ENCODE results near the gene ADAMTS4.

The ADAMTS4 gene

DNA sequence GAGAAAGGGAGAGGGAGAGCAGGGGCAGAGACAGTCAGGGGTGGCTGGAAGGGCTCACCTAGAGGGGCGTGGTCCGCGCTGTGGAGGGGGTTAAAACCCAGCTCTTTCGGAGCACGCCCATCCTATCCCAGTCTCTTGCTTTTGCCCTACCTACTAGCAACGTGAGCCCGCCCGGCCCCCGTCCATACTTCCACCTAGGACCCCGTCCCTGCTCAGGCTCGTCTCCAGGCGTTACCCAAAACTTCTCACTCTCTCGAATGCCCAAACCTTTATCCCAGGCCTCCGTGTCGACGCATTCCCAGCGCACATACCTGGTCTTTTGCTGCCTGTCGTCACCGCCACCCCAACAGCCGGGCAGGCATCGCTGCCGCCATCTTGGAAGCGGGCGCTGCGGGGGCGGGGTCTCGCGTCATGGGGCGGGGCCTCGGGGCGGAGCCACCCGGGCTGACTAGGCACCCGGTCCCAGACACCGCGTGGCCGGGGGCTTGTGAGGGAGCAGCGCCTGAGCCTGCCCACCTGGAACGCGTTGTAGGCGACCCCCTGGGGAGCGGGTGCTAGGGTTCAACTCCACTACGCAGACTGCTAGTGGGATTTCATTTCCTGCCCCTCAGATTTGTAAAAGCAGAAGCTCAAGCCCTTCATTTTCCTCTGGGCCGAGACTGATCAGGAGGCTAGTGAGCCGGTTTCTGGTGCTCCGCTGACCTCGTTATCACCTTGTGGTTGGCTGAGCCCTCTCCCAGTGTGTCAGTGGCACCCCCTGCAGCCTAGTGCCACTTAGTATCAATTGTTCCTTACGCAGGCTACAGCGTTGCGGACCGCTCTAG is 21.5 kb downstream of the ADAMTS4 start, which contains the start of gene B4GALT3:
B4GALT3 (minus strand) TSS at position 396 of the 824 bp plus-strand sequence. CDS start 1,447 bp downstream, outside the sequence.
- TF ChIP-seq ZNF274 (IDR thresholded peaks at IDR 0.05; ENCODE audit: low read depth, low read length): no peak
- peak within 1 kb of the TSS; percentile 77 for H3K4me3 ChIP-seq (ENCODE audit: low read length)

DNA sequence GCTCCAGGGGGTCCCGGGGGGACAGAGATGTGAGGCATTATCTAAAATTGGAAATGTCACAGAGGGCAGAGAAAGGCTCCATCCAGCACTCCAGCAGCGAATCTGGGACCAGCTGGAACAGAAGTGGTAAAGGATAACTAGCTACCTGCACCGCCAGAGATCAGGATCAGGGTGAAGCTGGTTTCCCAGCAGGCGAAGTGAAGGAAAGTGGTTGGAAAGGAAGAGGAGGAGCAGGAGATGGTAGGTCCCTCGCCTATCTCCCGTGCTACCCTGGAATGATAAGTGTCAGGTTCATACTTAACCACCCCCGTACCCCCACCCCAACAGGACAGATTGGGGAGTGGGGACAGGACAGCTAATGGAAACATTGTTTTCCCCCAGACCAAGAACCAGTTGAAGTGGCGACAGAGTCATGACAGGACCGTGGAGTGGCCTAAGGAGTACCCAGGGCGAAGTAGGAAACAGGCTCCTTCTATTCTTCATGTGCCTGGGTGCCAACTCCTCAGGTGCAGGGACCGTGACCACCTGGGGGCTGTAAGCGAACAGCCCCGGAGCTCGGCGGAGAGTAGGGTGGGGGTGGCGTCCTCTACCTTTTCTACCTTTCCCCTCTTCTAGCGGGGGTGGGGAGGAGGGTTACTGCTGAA is 22.3 kb downstream of the ADAMTS4 start:
- no peak for TF ChIP-seq ZNF274 (IDR thresholded peaks at IDR 0.05; ENCODE audit: low read depth, low read length)
- peak overlapping the region; percentile 77 for H3K4me3 ChIP-seq (ENCODE audit: low read length)

GRCh38 chr1:161175771-161176453 is 22.9 kb downstream of the ADAMTS4 start:
- TF ChIP-seq ZNF274 (IDR thresholded peaks at IDR 0.05; ENCODE audit: low read depth, low read length): no peak
- peak overlapping the region; percentile 77; the same call in 1 of the 2 replicates for H3K4me3 ChIP-seq (ENCODE audit: low read length)

DNA sequence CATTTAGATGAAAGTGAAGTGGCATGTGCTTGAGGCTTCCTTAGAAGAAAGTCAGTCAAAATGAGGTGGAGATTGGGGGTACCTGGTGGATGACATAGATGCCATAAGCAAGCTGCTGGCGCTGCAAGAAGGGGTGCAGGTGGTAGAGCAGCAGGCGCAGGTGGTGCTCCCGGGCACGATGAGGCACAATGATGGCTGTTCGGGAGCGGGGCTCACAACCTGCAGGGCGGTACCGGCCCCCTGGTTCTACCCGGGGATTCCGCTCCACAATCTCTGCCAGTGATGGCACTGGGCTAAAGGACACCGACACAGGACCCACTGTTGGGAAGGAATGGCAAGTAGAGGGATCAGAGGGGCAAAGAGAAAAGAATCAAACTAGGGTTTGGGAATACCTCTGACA is 23.9 kb downstream of the ADAMTS4 start:
- no peak overlapping the region for H3K4me3 ChIP-seq (ENCODE audit: low read length)
- TF ChIP-seq ZNF274 (IDR thresholded peaks at IDR 0.05; ENCODE audit: low read depth, low read length): no peak

GRCh38 chr1:161173711-161174110 is 25.1 kb downstream of the ADAMTS4 start:
- TF ChIP-seq ZNF274 (IDR thresholded peaks at IDR 0.05; ENCODE audit: low read depth, low read length): no peak
- H3K4me3 ChIP-seq (ENCODE audit: low read length): no peak overlapping the region

GRCh38 chr1:161172776-161173376 is 26.0 kb downstream of the ADAMTS4 start:
- H3K4me3 ChIP-seq (ENCODE audit: low read length): no peak overlapping the region

GRCh38 chr1:161172349-161172748 is 26.5 kb downstream of the ADAMTS4 start:
- no peak for TF ChIP-seq ZNF274 (IDR thresholded peaks at IDR 0.05; ENCODE audit: low read depth, low read length)
- H3K4me3 ChIP-seq (ENCODE audit: low read length): no peak overlapping the region

More at GRCh38 chr1:161172776-161173376, 26.0 kb downstream of the ADAMTS4 start:
- TF ChIP-seq ZNF274 (IDR thresholded peaks at IDR 0.05; ENCODE audit: low read depth, low read length): no peak

- TF ChIP-seq ZNF274 (IDR thresholded peaks at IDR 0.05; ENCODE audit: low read depth, low read length): no peak
- no peak overlapping the region for H3K4me3 ChIP-seq (ENCODE audit: low read length)
These were observed 27.2 kb downstream of the ADAMTS4 start for GRCh38 chr1:161171696-161172095.

DNA sequence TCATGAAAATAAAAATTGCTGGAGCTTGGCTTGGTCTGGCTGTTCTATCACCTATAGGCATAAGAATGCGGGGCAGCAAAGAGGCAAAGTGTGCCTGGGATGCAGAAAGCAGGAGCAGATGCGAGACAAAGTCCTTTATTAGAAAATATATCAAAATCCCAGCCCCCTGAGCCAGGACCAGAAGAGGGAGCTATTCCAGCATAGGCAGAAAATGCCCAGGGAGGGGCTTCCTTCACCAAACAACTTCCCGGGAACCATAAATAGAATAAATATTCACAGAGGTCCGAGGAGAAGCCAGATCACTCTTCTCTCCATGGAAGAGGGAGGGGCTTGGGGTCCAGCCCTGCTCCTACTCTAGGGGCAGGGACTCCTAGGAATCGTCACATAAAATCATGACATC is 27.7 kb downstream of the ADAMTS4 start:
- H3K4me3 ChIP-seq (ENCODE audit: low read length): no peak overlapping the region
- no peak for TF ChIP-seq ZNF274 (IDR thresholded peaks at IDR 0.05; ENCODE audit: low read depth, low read length)

GRCh38 chr1:161168906-161169305 is 29.9 kb downstream of the ADAMTS4 start:
- no peak for TF ChIP-seq ZNF274 (IDR thresholded peaks at IDR 0.05; ENCODE audit: low read depth, low read length)
- no peak overlapping the region for H3K4me3 ChIP-seq (ENCODE audit: low read length)

DNA sequence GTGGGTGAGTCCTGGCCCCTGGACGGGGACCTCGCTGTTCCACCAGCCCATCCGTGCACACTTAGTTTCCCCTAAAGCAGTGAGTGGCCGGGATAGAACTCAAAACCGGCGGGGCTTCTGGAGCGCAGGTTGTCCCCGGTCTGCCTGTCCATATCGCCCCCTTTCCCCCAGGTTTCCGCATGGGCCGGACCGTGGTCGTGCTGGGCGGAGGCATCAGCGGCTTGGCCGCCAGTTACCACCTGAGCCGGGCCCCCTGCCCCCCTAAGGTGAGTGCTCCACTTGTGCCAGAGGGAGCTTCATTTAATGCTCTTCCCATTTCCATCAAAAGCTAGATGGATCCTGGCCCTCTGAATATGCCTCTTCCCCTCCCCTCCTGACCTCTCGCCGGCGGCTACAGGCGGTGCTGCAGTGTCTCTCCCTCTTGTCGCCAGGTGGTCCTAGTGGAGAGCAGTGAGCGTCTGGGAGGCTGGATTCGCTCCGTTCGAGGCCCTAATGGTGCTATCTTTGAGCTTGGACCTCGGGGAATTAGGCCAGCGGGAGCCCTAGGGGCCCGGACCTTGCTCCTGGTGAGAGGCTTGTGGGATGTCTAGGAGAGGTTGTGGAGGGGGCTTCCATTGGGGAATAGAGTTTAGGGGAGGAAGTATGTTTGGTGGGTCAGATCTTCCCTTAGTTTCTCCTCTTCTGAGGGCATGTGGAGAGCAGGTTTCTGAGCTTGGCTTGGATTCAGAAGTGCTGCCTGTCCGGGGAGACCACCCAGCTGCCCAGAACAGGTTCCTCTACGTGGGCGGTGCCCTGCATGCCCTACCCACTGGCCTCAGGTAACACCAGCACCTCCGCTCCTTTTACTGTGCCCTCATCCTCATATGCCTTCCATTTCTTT is 31.9 kb downstream of the ADAMTS4 start:
- TF ChIP-seq ZNF274 (IDR thresholded peaks at IDR 0.05; ENCODE audit: low read depth, low read length): no peak
- H3K4me3 ChIP-seq (ENCODE audit: low read length): peak overlapping the region; percentile 76

GRCh38 chr1:161165742-161166668 is 32.8 kb downstream of the ADAMTS4 start, which contains the start of gene PPOX:
TSS of gene PPOX (plus strand) at chr1:161166426. CDS start at chr1:161166848, 422 bp downstream.
- no peak for TF ChIP-seq ZNF274 (IDR thresholded peaks at IDR 0.05; ENCODE audit: low read depth, low read length)
- peak within 1 kb of the TSS; percentile 76 for H3K4me3 ChIP-seq (ENCODE audit: low read length)
